ENCODE results near the gene LILRA5. TPM values are rescaled to one million over a fixed set of nuclear protein-coding genes. Genes with fewer than 3 reads are reported as not detected.

Gene LILRA5
- polyA plus RNA-seq, 1 donor (not counting 4 experiments of a cell fraction or from before 2014, with no cell fraction given) = not detected

DNA sequence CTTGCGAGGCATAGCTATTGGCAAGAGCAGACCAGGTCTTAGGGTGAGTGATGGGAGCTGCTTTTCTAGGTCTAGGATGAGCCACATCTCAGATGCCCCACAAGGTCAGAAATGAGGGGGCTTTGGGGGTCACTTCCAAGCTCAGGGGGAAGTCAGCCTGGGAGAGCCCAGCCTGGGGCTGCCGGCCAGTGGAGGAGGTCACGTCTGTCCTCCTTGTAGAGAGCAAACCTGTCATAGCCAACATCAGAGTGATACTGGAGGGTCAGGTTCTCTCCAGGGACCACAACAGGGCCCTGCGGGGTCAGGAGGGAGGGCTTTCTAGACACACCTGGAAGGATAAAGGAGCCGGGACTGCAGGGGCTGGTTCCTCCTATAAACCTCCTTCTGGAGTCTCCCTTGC is 2.4 kb downstream of the LILRA5 start:
- Histone ChIP-seq H3K9me3 (ENCODE audit: control insufficient read depth, low read depth, low read length) (no peaks in the 10 kb centered on the region), H2AFZ (ENCODE audit: control insufficient read depth, low read length) (no peak overlapping the region), H3K27me3 (ENCODE audit: control insufficient read depth, extremely low read depth, insufficient read depth, low read length) (no peaks in the 10 kb centered on the region), H3K79me2 (ENCODE audit: control insufficient read depth, insufficient read depth, low read length) (no peaks in the 10 kb centered on the region), H3K9me1 (ENCODE audit: control insufficient read depth, extremely low read depth, insufficient read depth, low read length) (no peaks in the 10 kb centered on the region), H3K36me3 (ENCODE audit: control insufficient read depth in 2 of 2, extremely low read depth in 1 of 2, insufficient read depth in 2 of 2, low read length in 2 of 2) (no peaks in the 10 kb centered on the region), H3K9ac (ENCODE audit: control insufficient read depth, extremely low read depth, insufficient read depth, low read length) (no peak overlapping the region), H3K4me1 (ENCODE audit: control insufficient read depth, extremely low read depth, insufficient read depth, low read length) (no peaks in the 10 kb centered on the region), H3K4me3 (ENCODE audit: control insufficient read depth in 2 of 3, extremely low read depth in 1 of 3, insufficient read depth in 2 of 3, low read depth in 1 of 3, low read length in 3 of 3) (no peak overlapping the region), H3K4me2 (ENCODE audit: control insufficient read depth, extremely low read depth, insufficient read depth, low read depth, low read length) (no peak overlapping the region), H3K27ac (ENCODE audit: control insufficient read depth, insufficient read depth, low read length) (no peak overlapping the region), H4K20me1 (ENCODE audit: control insufficient read depth, extremely low read depth, insufficient read depth, low read length) (no peaks in the 10 kb centered on the region)
- no peak for FAIRE-seq
- TF ChIP-seq CTCF (optimal IDR thresholded peaks at IDR 0.05 in 1 of 3, IDR thresholded peaks at IDR 0.05 in 1 of 3, conservative IDR thresholded peaks at IDR 0.05 in 1 of 3; ENCODE audit: extremely low read depth in 1 of 3, insufficient read depth in 2 of 3, low read length in 3 of 3) = no peak
- no peak for TF ChIP-seq EZH2 (IDR thresholded peaks at IDR 0.05; ENCODE audit: low read length)
- dilution Hi-C loops (cut with MboI; ENCODE audit: extremely low pct_ligation_motif_present, low sequenced_read_pairs) = no loop called here
- no peak for DNase-seq (ENCODE audit: low read depth, low spot score)

DNA sequence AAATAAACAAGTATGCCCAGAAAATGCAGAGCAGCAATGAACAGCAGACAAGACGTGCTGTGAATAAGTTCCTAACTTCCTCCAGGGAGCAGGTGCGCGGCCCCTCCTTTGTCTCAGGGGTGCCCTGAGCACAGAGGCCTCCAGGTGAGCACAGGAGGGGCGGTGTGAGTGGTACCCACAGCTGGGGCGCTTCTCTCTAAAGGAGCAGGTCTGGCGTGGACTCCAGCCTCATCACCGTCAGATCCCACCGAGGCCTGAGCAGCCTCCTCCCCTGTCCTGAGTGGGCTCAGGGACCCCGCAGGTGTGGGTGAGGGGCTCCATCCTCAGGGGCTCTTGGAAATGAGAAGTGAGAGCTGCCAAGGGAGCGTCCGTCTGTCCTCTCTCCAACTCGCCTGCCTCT is 3.2 kb downstream of the LILRA5 start:
- dilution Hi-C loops (cut with MboI; ENCODE audit: extremely low pct_ligation_motif_present, low sequenced_read_pairs) = no loop called here
- H3K9ac ChIP-seq (ENCODE audit: control insufficient read depth, extremely low read depth, insufficient read depth, low read length) = no peak overlapping the region
- no peak overlapping the region for H2AFZ ChIP-seq (ENCODE audit: control insufficient read depth, low read length)
- H3K9me3 ChIP-seq (ENCODE audit: control insufficient read depth, low read depth, low read length) = peaks cover 3% of the 10 kb centered on the region
- H3K4me1 ChIP-seq (ENCODE audit: control insufficient read depth, extremely low read depth, insufficient read depth, low read length) = no peaks in the 10 kb centered on the region
- H3K4me3 ChIP-seq (ENCODE audit: control insufficient read depth in 2 of 3, extremely low read depth in 1 of 3, insufficient read depth in 2 of 3, low read depth in 1 of 3, low read length in 3 of 3) = no peak overlapping the region
- no peaks in the 10 kb centered on the region for H4K20me1 ChIP-seq (ENCODE audit: control insufficient read depth, extremely low read depth, insufficient read depth, low read length)
- TF ChIP-seq CTCF (optimal IDR thresholded peaks at IDR 0.05 in 1 of 3, IDR thresholded peaks at IDR 0.05 in 1 of 3, conservative IDR thresholded peaks at IDR 0.05 in 1 of 3; ENCODE audit: extremely low read depth in 1 of 3, insufficient read depth in 2 of 3, low read length in 3 of 3) (no peak), EZH2 (IDR thresholded peaks at IDR 0.05; ENCODE audit: low read length) (no peak)
- no peaks in the 10 kb centered on the region for H3K27me3 ChIP-seq (ENCODE audit: control insufficient read depth, extremely low read depth, insufficient read depth, low read length)
- H3K79me2 ChIP-seq (ENCODE audit: control insufficient read depth, insufficient read depth, low read length) = no peaks in the 10 kb centered on the region
- no peak overlapping the region for H3K4me2 ChIP-seq (ENCODE audit: control insufficient read depth, extremely low read depth, insufficient read depth, low read depth, low read length)
- no peak for FAIRE-seq
- H3K27ac ChIP-seq (ENCODE audit: control insufficient read depth, insufficient read depth, low read length) = no peak overlapping the region
- H3K36me3 ChIP-seq (ENCODE audit: control insufficient read depth in 2 of 2, extremely low read depth in 1 of 2, insufficient read depth in 2 of 2, low read length in 2 of 2) = no peaks in the 10 kb centered on the region
- no peak for DNase-seq (ENCODE audit: low read depth, low spot score)
- H3K9me1 ChIP-seq (ENCODE audit: control insufficient read depth, extremely low read depth, insufficient read depth, low read length) = no peaks in the 10 kb centered on the region
